Measurements from ENCODE around the gene SLC38A3. TPM values are rescaled to one million over a fixed set of nuclear protein-coding genes. Genes with fewer than 3 reads are reported as not detected.

SLC38A3 gene
- total and polyA plus RNA-seq, 2 experiments from 2014 or later, result 24.7 to 56.6 TPM

DNA sequence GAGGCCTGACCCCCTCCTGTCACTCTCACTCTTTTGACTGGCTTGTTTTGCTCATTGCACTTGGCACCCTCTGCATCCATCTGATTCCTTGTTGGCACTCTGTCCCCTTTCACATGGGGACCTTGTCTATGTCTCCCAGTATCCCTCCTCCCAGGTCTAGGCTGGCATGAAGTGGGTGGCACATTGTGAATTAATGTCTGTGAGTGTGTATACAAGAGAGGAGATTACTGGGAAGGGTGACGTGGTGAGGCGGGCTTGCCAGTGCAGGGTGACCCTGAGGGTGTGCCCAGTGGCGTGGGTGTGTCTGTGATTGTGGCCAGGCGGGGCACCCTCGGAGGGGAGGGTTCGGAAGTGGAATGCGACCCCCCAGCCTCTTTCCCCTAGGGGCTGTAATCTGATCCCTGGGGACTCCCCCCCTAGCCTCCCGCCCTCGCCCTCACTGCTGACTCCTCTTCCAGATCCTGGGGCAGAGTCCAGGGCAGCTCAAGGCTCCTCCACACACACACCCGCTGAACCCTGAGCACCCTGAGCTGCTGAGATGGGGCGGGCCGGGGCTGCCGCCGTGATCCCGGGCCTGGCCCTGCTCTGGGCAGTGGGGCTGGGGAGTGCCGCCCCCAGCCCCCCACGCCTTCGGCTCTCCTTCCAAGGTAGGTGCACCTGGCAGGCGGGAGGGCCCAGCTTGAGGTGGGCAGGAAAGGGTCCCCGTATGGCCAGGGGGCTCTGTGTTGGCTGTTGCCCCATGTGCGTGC is 63.8 kb downstream of the SLC38A3 start, which contains the start of gene SEMA3B:
Gene SEMA3B (plus strand): TSS at position 445 of the 749 bp plus-strand sequence. CDS start 94 bp downstream, at position 539.
- Histone ChIP-seq H3K36me3 (replicated peaks; ENCODE audit: insufficient read depth, low read depth) (no peaks in the 10 kb centered on the region), H3K4me2 (peak within 1 kb of the TSS; percentile 89), H3K79me2 (peaks cover 21% of the 10 kb centered on the region), H3K27me3 (no peaks in the 10 kb centered on the region), H3K9me3 (ENCODE audit: low read depth) (no peaks in the 10 kb centered on the region), H2AFZ (no peak within 1 kb of the TSS), H3K27ac (peak within 1 kb of the TSS; percentile 91), H4K20me1 (ENCODE audit: insufficient read depth, poor library complexity, severe bottlenecking) (no peaks in the 10 kb centered on the region), H3K4me3 (no peak within 1 kb of the TSS), H3K4me1 (ENCODE audit: insufficient read depth) (peaks cover 83% of the 10 kb centered on the region), H3K9me2 (replicated peaks; ENCODE audit: insufficient read depth) (no peaks in the 10 kb centered on the region)
- WGBS (ENCODE audit: low lambda C conversion rate, missing lambda C conversion rate), result 30% methylated on average over 16 of the region's 21 CpGs
- peak; percentile 86 for DNase-seq (ENCODE audit: low spot score)
- no peak for TF ChIP-seq EZH2 (IDR thresholded peaks at IDR 0.05; ENCODE audit: borderline replicate concordance)
- TF ChIP-seq, protein P1, sequence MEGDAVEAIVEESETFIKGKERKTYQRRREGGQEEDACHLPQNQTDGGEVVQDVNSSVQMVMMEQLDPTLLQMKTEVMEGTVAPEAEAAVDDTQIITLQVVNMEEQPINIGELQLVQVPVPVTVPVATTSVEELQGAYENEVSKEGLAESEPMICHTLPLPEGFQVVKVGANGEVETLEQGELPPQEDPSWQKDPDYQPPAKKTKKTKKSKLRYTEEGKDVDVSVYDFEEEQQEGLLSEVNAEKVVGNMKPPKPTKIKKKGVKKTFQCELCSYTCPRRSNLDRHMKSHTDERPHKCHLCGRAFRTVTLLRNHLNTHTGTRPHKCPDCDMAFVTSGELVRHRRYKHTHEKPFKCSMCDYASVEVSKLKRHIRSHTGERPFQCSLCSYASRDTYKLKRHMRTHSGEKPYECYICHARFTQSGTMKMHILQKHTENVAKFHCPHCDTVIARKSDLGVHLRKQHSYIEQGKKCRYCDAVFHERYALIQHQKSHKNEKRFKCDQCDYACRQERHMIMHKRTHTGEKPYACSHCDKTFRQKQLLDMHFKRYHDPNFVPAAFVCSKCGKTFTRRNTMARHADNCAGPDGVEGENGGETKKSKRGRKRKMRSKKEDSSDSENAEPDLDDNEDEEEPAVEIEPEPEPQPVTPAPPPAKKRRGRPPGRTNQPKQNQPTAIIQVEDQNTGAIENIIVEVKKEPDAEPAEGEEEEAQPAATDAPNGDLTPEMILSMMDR (IDR thresholded peaks at IDR 0.05; ENCODE audit: poor library complexity), result no peak
- TF ChIP-seq EZH2phosphoT487 (IDR thresholded peaks at IDR 0.05; ENCODE audit: low read depth, severe bottlenecking, unreplicated experiment), result no peak

DNA sequence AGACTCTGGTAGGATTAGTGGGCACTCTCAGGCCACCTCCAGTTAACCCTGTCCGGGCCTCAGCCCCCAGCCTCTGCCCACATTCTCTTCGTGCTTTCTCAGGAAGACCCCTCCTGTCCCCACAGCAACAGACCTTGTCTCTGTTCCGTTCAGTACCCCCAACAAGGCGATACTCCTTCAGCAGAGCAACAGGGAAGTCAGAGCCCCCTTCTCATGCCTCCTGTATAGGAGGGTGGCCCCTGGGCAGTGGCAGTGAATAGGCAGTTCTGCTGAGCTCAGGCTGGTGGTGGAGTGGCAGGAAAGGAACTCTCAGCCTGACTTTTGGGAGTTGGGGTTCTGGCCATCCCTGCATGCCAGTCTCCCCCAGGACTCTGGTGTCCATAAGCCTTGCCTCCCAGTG is 64.4 kb downstream of the SLC38A3 start:
- Histone ChIP-seq H4K20me1 (ENCODE audit: insufficient read depth, poor library complexity, severe bottlenecking) (no peaks in the 10 kb centered on the region), H3K4me3 (no peak overlapping the region), H3K4me2 (peak overlapping the region; percentile 89), H3K79me2 (peaks cover 21% of the 10 kb centered on the region), H3K27ac (peak overlapping the region; percentile 91), H3K9me2 (replicated peaks; ENCODE audit: insufficient read depth) (no peaks in the 10 kb centered on the region), H3K9me3 (ENCODE audit: low read depth) (no peaks in the 10 kb centered on the region), H2AFZ (no peak overlapping the region), H3K27me3 (peaks cover 2% of the 10 kb centered on the region), H3K36me3 (replicated peaks; ENCODE audit: insufficient read depth, low read depth) (no peaks in the 10 kb centered on the region), H3K4me1 (ENCODE audit: insufficient read depth) (peaks cover 78% of the 10 kb centered on the region)
- no peak for TF ChIP-seq EZH2phosphoT487 (IDR thresholded peaks at IDR 0.05; ENCODE audit: low read depth, severe bottlenecking, unreplicated experiment)
- TF ChIP-seq, protein P1 (IDR thresholded peaks at IDR 0.05; ENCODE audit: poor library complexity), result no peak
- TF ChIP-seq EZH2 (IDR thresholded peaks at IDR 0.05; ENCODE audit: borderline replicate concordance), result no peak
- WGBS (ENCODE audit: low lambda C conversion rate, missing lambda C conversion rate), result 52% methylated on average over 4 of the region's 4 CpGs
- DNase-seq (ENCODE audit: low spot score), result no peak

DNA sequence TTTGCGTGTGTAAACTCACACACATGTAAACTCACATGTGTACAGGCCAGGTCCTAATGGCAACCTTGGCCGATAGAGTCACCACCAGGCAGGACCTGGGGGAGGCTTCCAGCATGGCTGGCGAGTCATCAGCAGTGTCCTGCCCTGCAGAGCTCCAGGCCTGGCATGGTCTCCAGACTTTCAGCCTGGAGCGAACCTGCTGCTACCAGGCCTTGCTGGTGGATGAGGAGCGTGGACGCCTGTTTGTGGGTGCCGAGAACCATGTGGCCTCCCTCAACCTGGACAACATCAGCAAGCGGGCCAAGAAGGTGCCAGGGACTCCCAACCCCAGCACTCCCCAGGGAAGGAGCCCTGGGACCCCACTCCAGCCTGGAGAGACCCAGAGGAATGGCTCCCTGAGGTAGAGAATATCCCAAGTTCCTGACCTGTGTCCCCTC is 64.9 kb downstream of the SLC38A3 start:
- peak overlapping the region; percentile 89 for H3K4me2 ChIP-seq
- H3K27ac ChIP-seq, result peak overlapping the region; percentile 91
- peaks cover 76% of the 10 kb centered on the region for H3K4me1 ChIP-seq (ENCODE audit: insufficient read depth)
- no peaks in the 10 kb centered on the region for H3K36me3 ChIP-seq (replicated peaks; ENCODE audit: insufficient read depth, low read depth)
- peaks cover 21% of the 10 kb centered on the region for H3K79me2 ChIP-seq
- H3K4me3 ChIP-seq, result no peak overlapping the region
- no peak overlapping the region for H2AFZ ChIP-seq
- H3K9me3 ChIP-seq (ENCODE audit: low read depth), result no peaks in the 10 kb centered on the region
- H3K9me2 ChIP-seq (replicated peaks; ENCODE audit: insufficient read depth), result no peaks in the 10 kb centered on the region
- TF ChIP-seq EZH2 (IDR thresholded peaks at IDR 0.05; ENCODE audit: borderline replicate concordance), result no peak
- TF ChIP-seq EZH2phosphoT487 (IDR thresholded peaks at IDR 0.05; ENCODE audit: low read depth, severe bottlenecking, unreplicated experiment), result no peak
- TF ChIP-seq, protein P1 (IDR thresholded peaks at IDR 0.05; ENCODE audit: poor library complexity), result no peak
- DNase-seq (ENCODE audit: low spot score), result peak; percentile 51
- 91% methylated on average over 8 of the region's 8 CpGs for WGBS (ENCODE audit: low lambda C conversion rate, missing lambda C conversion rate)
- H3K27me3 ChIP-seq, result peaks cover 7% of the 10 kb centered on the region
- H4K20me1 ChIP-seq (ENCODE audit: insufficient read depth, poor library complexity, severe bottlenecking), result no peaks in the 10 kb centered on the region

Data from hepatocyte (in vitro differentiated cells).